HG03354 (cell line): ENCODE measurements around the gene PRF1.
"Not testable (repeated sequence)": the region's sequence is repeated elsewhere in the genome, so short reads cannot be mapped to it uniquely, and the experiment has no call there.

ENCODE experiments used
- ATAC-seq: cut with Tn5 transposase; IDR thresholded peaks from one replicate; pipeline ENCODE4 v1.9.1; 2021; ENCODE audit warnings: mild to moderate bottlenecking; ENCODE audit not compliant: unreplicated experiment, poor library complexity, severe bottlenecking

PRF1 gene

GRCh38 chr10:70602665-70603448 is at the start of gene PRF1:
PRF1 (minus strand) TSS chr10:70602741; CDS start chr10:70600902, 1,839 bp downstream.
- no peak for ATAC-seq

DNA sequence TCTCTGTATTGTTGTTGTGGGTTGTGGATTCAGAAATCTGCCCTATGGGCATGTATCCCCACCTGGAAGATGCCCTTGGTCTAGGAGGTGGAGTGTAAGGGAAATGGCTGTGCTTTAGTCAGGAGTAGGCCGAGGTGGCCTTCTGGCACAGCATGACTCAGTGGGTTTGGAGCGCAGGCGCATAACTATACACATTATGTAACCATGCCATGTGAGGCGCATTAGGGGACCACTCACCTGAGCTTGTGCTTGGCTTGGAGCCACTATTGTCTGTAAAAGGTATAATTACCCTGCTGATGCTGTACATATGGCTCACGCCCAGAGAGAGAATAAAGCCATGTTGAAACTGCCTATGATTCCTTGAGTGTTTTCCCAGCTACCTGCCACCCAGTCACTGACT is 49.1 kb upstream of the PRF1 start:
- no peak for ATAC-seq

- no peak for ATAC-seq
Observed at GRCh38 chr10:70650718-70651117, 48.2 kb upstream of the PRF1 start.

DNA sequence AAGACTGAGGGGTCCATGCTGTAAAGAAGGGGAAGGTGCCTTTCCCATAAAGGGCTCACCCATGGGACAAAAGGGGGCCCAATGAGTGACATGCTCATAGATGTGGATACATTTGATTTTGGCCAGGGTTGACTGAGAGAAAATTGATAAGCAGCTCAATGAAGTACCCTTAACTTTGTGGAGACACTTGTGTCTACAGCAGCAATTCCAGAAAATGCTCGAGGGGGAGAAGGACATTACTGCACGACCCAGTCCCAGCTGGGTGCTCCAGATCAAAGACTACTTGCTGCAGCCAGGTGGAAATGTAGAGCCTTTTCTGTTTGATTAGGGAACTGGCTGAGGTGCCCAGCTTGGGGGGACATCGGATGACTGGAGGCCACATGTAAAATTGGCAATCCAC is 47.6 kb upstream of the PRF1 start:
- ATAC-seq = no peak

GRCh38 chr10:70649526-70649925 is 47.0 kb upstream of the PRF1 start:
- ATAC-seq = no peak

DNA sequence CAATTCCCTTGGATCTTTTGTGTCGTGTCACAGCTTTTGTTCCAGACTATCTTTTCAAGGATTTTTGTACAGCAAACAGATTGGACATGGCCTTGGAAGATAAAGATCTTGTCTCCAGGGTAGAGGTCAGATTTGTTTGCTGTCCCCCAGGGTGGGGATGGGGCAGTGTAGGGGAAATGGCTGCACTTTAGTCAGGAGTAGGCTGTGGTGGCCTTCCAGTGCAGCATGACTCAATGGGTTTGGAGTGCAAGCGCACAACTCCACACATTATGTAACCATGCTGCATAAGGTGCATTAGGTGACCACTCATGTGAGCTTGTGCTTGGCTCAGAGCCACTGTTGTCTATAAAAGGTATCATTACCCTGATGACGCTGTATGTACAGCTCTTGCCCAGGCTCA is 45.9 kb upstream of the PRF1 start:
- ATAC-seq = no peak

GRCh38 chr10:70647086-70647485 is 44.5 kb upstream of the PRF1 start:
- ATAC-seq = no peak

DNA sequence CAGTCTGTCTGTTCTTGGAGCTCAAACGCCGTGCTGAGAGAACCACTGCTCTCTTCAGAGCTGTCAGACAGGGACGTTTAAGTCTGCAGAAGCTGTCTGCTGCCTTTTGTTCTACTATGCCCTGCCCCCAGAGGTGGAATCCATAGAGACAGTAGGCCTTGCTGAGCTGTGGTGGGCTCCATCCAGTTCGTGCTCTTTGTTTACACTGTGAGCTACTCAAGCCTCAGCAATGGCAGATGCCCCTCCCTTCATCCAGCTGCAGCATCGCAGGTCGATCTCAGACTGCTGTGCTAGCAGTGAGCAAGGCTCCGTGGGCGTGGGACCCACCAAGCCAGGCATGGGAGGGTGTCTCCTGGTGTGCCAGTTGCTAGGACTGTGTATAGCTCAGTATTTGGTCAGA is 42.4 kb upstream of the PRF1 start:
- not testable (repeated sequence) for ATAC-seq

- ATAC-seq = not testable (repeated sequence)
Observed at GRCh38 chr10:70643272-70643671, 40.7 kb upstream of the PRF1 start.

DNA sequence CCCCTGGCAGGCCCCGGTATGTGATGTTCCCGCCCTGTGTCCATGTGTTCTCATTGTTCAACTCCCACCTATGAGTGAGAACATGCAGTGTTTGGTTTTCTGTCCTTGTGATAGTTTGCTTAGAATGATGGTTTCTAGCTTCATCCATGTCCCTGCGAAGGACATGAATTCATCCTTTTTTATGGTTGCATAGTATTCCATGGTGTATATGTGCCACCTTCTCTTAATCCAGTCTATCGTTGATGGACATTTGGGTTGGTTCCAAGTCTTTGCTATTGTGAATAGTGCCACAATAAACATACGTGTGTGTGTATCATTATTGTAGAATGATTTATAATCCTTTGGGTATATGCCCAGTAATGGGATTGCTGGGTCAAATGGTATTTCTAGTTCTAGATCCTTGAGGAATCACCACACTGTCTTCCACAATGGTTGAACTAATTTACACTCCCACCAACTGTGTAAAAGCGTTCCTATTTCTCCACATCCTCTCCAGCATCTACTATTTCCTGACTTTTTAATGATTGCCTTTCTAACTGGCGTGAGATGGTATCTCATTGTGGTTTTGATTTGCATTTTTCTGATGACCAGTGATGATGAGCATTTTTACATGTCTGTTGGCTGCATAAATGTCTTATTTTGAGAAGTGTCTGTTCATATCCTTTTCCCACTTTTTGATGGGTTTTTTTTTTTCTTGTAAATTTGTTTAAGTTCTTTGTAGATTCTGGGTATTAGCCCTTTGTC is 37.3 kb upstream of the PRF1 start:
- ATAC-seq = not testable (repeated sequence)

DNA sequence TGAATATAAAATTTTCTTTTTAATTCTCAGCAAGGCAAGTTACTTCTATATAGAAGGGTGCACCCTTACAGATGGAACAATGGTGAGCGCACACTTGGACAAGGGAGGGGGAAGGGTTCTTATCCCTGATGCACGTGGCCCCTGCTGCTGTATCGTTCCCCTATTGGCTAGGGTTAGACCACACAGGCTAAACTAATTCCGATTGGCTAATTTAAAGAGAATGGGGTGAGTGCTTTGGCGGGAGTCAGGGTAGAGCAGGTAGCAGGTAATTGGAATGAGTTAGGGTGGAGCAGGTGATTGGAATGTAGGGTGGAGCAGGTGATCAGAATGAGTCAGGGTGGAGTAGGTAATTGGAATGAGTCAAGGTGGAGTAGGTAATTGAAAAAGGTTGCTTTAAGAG is 32.0 kb upstream of the PRF1 start:
- not testable (repeated sequence) for ATAC-seq

- ATAC-seq = no peak
Observed at GRCh38 chr10:70634011-70634410, 31.5 kb upstream of the PRF1 start.

- not testable (repeated sequence) for ATAC-seq
Observed at GRCh38 chr10:70631735-70632134, 29.2 kb upstream of the PRF1 start.

GRCh38 chr10:70629338-70629737 is 26.8 kb upstream of the PRF1 start:
- ATAC-seq = no peak

GRCh38 chr10:70626056-70626455 is 23.5 kb upstream of the PRF1 start:
- ATAC-seq = no peak

- no peak for ATAC-seq
Observed at GRCh38 chr10:70622981-70623844, 20.7 kb upstream of the PRF1 start.

DNA sequence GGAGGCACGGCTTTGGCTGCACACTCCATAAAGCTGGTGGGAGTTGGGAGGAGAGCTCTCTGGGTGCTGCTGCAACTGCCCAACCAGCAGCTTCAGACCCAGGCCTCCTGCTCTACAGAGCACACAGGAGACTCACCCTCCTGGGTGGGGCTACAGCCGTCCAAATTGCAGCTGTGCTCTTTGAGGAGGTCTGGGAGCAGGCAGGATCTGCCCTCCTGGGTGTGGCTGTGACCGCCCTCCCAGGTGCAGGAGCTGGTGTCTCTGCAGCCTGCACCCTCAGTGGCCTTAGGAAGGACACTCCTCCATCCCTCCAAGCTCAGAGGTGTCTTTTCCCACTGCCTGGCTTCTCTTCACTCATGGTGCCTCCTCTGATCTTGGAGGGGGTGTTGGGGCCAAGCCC is 20.0 kb upstream of the PRF1 start:
- ATAC-seq = no peak

DNA sequence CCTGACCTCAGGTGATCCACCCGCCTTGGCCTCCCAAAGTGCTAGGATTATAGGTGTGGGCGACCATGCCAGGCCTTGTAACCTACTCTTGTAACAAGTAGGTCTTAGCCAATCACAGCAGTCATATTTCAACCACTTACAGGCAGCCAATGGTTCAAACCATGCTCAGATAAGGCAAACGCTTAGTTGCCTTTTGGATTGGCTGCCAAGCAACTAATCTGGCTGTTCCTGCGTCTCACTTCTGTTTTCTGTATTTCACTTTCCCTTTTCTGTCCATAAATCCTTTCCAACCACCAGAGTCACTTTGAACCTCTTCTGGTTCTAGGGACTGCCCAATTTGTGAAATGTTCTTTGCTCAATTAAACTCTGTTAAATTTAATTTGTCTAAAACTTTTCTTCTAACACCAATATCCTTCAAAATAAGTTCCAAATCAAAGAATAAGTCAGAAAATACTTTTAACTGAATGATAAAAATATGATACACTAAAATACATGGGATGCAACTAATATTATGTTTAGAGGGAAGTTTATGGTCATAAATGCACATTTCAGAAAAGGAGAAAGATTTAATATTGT is 19.1 kb upstream of the PRF1 start:
- ATAC-seq = no peak

- no peak for ATAC-seq
Observed at GRCh38 chr10:70620020-70620289, 17.4 kb upstream of the PRF1 start.
